ENCODE measurements around the gene MARCKS.

GRCh38 chr6:113855500-113856374, 1.4 kb upstream of the MARCKS start:
- TF ChIP-seq CTCF (IDR thresholded peaks at IDR 0.05; ENCODE audit: low read length) = no peak
- no peak for TF ChIP-seq EZH2 (IDR thresholded peaks at IDR 0.05; ENCODE audit: borderline replicate concordance, low read length)
